H1 (cell line): ENCODE results near the gene CYBA. TPM values are rescaled to one million over a fixed set of nuclear protein-coding genes. Genes with fewer than 3 reads are reported as not detected.

Experiments used
- CHD7 ChIP-seq: fragments of 300-600 bp; sonication (generic); IDR thresholded peaks from 2 replicates; pipeline ENCODE4 v1.7.1; 2012; ENCODE audit warnings: low read length, moderate library complexity, mild to moderate bottlenecking, inconsistent platforms; ENCODE audit not compliant: insufficient replicate concordance
- polyA plus RNA-seq, 7 experiments: library from polyadenylated mRNA; depleted of rRNA in 3 of 7; stranded (reverse) in 5 of 7; unstranded in 2 of 7; fragments of >200 nt in 5 of 7; fragments of 200-250 nt in 2 of 7; gene quantifications; 1 replicate in 5 of 7; 2 replicates in 1 of 7; 4 replicates in 1 of 7; pipeline versions ENCODE4 v1.2.1 to v1.2.3, GENCODE V29; 2011 to 2013; ENCODE audit warnings: missing spikeins in 2 of 7, mixed read lengths in 2 of 7
- total RNA-seq: library from RNA; stranded (reverse); fragmentation: NEBNext Ultra II Directional; extraction: Animal tissue kit (Norgen Biotek cat#: 25700); gene quantifications from 2 replicates; pipeline ENCODE4 v1.2.1, GENCODE V29; 2021

CYBA gene
- total and polyA plus RNA-seq, 2 of the 8 experiments (the other 6 are each of a cell fraction or from before 2014, with no cell fraction given) = 136 to 254 TPM

GRCh38 chr16:88632587-88632930, 18.3 kb downstream of the CYBA start (continued):
- no peak for TF ChIP-seq CHD7
